ENCODE results near the gene ZNF91.

DNA sequence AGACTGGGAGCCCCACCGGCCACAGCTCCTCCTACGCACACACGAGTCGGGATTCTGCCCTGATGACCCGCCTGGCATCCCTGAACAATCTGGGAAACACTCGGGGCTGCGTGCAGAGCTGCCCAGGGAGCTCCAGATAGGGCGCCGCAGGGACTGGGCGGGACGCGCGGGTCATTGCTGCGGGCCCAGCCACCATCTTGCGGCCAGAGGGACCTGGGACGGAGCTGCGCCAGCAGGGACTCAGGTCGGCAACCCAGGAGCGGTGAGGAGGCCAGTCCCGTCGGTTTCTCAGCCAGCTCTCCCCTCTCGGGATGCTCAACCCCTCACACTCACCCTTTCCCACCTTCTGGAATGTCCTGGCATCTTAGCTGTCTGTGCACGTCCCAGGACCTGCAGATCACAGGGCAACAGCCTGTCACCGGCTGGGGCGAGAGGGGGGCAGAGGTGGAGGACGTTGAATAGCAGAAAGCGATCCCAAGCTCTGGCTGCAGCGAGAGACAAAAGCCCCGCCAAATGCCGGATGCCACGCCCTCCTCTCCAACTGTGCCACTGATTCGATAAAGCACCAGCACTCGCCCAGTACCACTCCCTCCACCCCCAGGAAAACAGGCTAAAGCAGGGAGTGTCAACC is 20.4 kb upstream of the ZNF91 start:
- TF ChIP-seq, protein P1, sequence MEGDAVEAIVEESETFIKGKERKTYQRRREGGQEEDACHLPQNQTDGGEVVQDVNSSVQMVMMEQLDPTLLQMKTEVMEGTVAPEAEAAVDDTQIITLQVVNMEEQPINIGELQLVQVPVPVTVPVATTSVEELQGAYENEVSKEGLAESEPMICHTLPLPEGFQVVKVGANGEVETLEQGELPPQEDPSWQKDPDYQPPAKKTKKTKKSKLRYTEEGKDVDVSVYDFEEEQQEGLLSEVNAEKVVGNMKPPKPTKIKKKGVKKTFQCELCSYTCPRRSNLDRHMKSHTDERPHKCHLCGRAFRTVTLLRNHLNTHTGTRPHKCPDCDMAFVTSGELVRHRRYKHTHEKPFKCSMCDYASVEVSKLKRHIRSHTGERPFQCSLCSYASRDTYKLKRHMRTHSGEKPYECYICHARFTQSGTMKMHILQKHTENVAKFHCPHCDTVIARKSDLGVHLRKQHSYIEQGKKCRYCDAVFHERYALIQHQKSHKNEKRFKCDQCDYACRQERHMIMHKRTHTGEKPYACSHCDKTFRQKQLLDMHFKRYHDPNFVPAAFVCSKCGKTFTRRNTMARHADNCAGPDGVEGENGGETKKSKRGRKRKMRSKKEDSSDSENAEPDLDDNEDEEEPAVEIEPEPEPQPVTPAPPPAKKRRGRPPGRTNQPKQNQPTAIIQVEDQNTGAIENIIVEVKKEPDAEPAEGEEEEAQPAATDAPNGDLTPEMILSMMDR (conservative IDR thresholded peaks at IDR 0.05): no peak
- no peak for TF ChIP-seq EZH2 (IDR thresholded peaks at IDR 0.05; ENCODE audit: low read depth)
